ENCODE data around the gene NEAT1.

Gene NEAT1

DNA sequence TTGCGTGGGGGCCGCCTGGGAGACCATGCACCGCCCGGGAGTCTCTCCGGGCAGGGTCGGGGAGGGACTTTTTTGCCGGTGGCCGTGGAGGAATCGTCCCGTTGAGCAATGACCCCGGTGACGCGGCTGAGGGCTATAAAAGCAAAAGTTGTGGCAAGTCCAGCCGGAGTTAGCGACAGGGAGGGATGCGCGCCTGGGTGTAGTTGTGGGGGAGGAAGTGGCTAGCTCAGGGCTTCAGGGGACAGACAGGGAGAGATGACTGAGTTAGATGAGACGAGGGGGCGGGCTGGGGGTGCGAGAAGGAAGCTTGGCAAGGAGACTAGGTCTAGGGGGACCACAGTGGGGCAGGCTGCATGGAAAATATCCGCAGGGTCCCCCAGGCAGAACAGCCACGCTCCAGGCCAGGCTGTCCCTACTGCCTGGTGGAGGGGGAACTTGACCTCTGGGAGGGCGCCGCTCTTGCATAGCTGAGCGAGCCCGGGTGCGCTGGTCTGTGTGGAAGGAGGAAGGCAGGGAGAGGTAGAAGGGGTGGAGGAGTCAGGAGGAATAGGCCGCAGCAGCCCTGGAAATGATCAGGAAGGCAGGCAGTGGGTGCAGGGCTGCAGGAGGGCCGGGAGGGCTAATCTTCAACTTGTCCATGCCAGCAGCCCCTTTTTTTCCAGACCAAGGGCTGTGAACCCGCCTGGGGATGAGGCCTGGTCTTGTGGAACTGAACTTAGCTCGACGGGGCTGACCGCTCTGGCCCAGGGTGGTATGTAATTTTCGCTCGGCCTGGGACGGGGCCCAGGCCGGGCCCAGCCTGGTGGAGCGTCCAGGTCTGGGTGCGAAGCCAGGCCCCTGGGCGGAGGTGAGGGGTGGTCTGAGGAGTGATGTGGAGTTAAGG lies at the start of gene NEAT1:
TSS of gene NEAT1 (plus strand) at position 166 of the 883 bp plus-strand sequence.
- CTCF ChIA-PET, result interaction anchor here (1.0 to 6.3 kb wide), 4 partner anchors 46 to 82 kb away, joined by 3 to 53 read pairs (median 5); partner anchors contain the start of gene MALAT1
- H3K4me3 Mint-ChIP-seq, result peak within 1 kb of the TSS; percentile 87
- peak; percentile 96 for DNase-seq
- peaks cover 40% of the 10 kb centered on the region for H3K4me1 Mint-ChIP-seq
- peak within 1 kb of the TSS; percentile 97 for H3K27ac Mint-ChIP-seq
- H3K27me3 Mint-ChIP-seq, result peaks cover 27% of the 10 kb centered on the region
- H3K9me3 Mint-ChIP-seq, result no peaks in the 10 kb centered on the region
- peaks cover 59% of the 10 kb centered on the region for H3K36me3 Mint-ChIP-seq

GRCh38 chr11:65373839-65374580 lies 48.6 kb upstream of the NEAT1 start:
- Mint-ChIP-seq H3K36me3 (no peaks in the 10 kb centered on the region), H3K27me3 (peaks cover 13% of the 10 kb centered on the region), H3K9me3 (no peaks in the 10 kb centered on the region), H3K27ac (no peak overlapping the region), H3K4me3 (no peak overlapping the region), H3K4me1 (no peaks in the 10 kb centered on the region)
- CTCF ChIA-PET, result interaction anchor here (0.9 kb wide), 1 partner anchor 156 kb away, joined by 3 read pairs; no protein-coding TSS in a partner anchor
- no peak for DNase-seq

- peaks cover 11% of the 10 kb centered on the region for H3K27me3 Mint-ChIP-seq
- peaks cover under 1% of the 10 kb centered on the region for H3K4me1 Mint-ChIP-seq
- CTCF ChIA-PET, result no interaction called here
- DNase-seq, result no peak
- H3K4me3 Mint-ChIP-seq, result no peak overlapping the region
- peaks cover 1% of the 10 kb centered on the region for H3K36me3 Mint-ChIP-seq
- H3K9me3 Mint-ChIP-seq, result no peaks in the 10 kb centered on the region
- no peak overlapping the region for H3K27ac Mint-ChIP-seq
Observed at GRCh38 chr11:65375012-65375411, 47.6 kb upstream of the NEAT1 start.

GRCh38 chr11:65376138-65376713 lies 46.4 kb upstream of the NEAT1 start:
- no peak for DNase-seq
- CTCF ChIA-PET, result interaction anchor here (0.6 to 1.4 kb wide), 2 partner anchors 9 to 46 kb away, joined by 3 read pairs; no protein-coding TSS in a partner anchor
- Mint-ChIP-seq H3K4me3 (no peak overlapping the region), H3K9me3 (no peaks in the 10 kb centered on the region), H3K4me1 (peaks cover 7% of the 10 kb centered on the region), H3K36me3 (peaks cover 3% of the 10 kb centered on the region), H3K27ac (no peak overlapping the region), H3K27me3 (peaks cover 5% of the 10 kb centered on the region)

- DNase-seq, result no peak
- H3K4me1 Mint-ChIP-seq, result peaks cover 15% of the 10 kb centered on the region
- no peak overlapping the region for H3K4me3 Mint-ChIP-seq
- H3K9me3 Mint-ChIP-seq, result no peaks in the 10 kb centered on the region
- H3K36me3 Mint-ChIP-seq, result peaks cover 3% of the 10 kb centered on the region
- H3K27me3 Mint-ChIP-seq, result peaks cover 5% of the 10 kb centered on the region
- H3K27ac Mint-ChIP-seq, result no peak overlapping the region
- CTCF ChIA-PET, result interaction anchor here (5.4 kb wide), 1 partner anchor 133 kb away, joined by 25 read pairs; no protein-coding TSS in a partner anchor
Observed at GRCh38 chr11:65377036-65377435, 45.6 kb upstream of the NEAT1 start.

DNA sequence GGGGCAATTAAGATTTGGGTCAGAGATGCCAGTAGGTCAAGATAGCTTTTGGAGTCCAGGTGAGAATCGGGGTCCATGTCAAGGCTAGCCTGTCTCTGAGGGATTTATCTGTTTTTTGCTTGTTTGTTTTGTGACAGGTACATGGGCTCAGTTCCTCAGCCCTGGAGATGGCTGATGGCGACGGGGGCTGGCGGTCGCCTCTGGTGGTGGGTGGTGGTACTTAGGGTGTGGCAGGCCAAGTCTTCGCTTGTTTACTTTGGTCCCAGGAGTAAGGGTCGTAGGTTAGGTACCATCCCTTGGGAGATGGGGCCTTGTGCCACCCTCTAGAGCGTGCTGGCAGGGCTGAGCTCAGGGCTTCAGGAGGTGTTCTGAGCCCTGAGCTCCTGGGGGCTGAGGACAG lies 44.8 kb upstream of the NEAT1 start:
- Mint-ChIP-seq H3K4me3 (no peak overlapping the region), H3K27ac (no peak overlapping the region), H3K27me3 (peaks cover 3% of the 10 kb centered on the region), H3K36me3 (peaks cover 3% of the 10 kb centered on the region), H3K4me1 (peaks cover 19% of the 10 kb centered on the region), H3K9me3 (no peaks in the 10 kb centered on the region)
- CTCF ChIA-PET, result interaction anchor here (1.0 to 5.4 kb wide), 4 partner anchors 8 to 132 kb away, joined by 3 to 25 read pairs (median 4); no protein-coding TSS in a partner anchor
- no peak for DNase-seq

GRCh38 chr11:65378208-65378927 lies 44.2 kb upstream of the NEAT1 start:
- no peak overlapping the region for H3K4me3 Mint-ChIP-seq
- H3K27me3 Mint-ChIP-seq, result no peaks in the 10 kb centered on the region
- CTCF ChIA-PET, result interaction anchor here (1.0 to 5.4 kb wide), 4 partner anchors 8 to 131 kb away, joined by 3 to 25 read pairs (median 4); no protein-coding TSS in a partner anchor
- no peaks in the 10 kb centered on the region for H3K9me3 Mint-ChIP-seq
- no peak overlapping the region for H3K27ac Mint-ChIP-seq
- H3K36me3 Mint-ChIP-seq, result peaks cover 3% of the 10 kb centered on the region
- H3K4me1 Mint-ChIP-seq, result peaks cover 25% of the 10 kb centered on the region
- no peak for DNase-seq

DNA sequence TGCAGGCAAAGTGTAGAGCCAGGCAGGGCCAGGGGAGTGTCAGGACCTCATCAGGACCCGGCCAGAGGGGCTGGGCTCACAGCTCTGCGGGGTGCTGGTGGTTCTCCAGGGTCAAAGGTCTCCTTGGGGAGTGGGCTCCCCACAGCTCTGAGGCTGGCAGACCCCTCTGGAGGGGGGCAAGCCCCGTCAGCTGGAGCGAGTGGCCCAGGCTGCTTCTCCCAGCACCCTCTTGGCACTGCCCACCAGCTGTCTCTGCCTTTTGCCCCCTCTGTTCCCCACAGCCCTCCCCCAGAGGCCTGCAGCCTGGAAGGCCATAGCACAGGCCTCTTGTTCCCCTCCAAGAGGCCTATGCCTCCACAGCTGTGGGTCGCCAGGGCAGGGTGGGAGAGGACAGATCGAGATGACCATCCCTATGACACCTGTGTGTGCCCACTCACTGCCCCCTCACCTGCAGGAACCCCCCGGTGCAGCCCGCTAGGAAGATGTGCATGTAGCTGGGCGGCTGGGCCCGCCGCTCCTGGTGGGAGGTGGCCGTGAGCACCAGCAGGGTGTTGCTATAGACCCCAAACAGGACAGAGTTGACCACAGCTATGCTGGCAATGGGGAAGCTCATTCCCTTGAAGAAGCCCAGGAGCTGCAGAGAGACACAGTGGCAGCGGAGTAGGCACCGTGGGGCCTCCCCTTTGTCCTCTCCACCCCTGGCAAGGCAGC lies 43.5 kb upstream of the NEAT1 start:
- Mint-ChIP-seq H3K36me3 (peaks cover 3% of the 10 kb centered on the region), H3K27ac (no peak overlapping the region), H3K9me3 (no peaks in the 10 kb centered on the region), H3K4me3 (no peak overlapping the region), H3K27me3 (no peaks in the 10 kb centered on the region), H3K4me1 (peaks cover 32% of the 10 kb centered on the region)
- no peak for DNase-seq
- CTCF ChIA-PET, result interaction anchor here (1.0 to 5.4 kb wide), 4 partner anchors 8 to 130 kb away, joined by 3 to 25 read pairs (median 4); no protein-coding TSS in a partner anchor

DNA sequence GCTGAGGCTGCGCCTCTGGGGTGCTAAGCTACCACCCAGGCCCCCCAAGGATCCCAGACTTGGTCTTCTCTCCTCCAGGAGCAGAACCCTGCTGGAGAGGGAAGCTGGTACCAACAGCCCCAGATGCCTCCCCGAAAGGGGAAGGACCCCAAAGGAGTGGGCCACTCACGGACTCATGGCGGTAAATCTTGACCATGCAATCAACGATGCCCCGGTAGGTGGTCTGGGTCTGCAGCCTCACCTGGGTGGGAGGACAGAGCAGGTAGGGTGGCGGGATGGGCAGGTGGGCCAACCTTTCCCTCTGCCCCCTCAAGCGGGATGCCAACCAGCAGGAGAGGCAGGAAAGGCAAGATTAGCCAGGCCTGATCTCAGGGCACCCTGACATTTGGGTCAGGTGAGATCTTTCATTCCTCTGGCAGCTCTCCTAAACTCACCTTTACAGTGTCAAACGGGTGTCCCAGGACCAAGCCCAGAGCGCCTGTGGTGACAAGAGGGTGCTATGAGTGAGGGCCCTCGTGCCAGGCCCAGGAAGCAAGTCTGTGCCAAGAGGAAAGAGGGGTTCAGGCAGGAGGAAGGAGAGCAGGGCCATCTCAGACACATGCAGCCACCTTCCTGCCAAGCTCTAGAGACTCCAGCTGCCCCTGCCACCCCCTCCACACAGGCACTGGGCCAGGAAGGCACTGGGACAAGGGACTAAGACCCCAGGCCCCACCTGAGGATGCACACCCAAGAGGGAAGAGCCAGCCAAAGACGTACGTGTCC lies 42.7 kb upstream of the NEAT1 start:
- H3K9me3 Mint-ChIP-seq, result no peaks in the 10 kb centered on the region
- no peak for DNase-seq
- H3K27me3 Mint-ChIP-seq, result no peaks in the 10 kb centered on the region
- H3K4me3 Mint-ChIP-seq, result peak overlapping the region; percentile 31
- H3K27ac Mint-ChIP-seq, result peak overlapping the region; percentile 75
- peaks cover 3% of the 10 kb centered on the region for H3K36me3 Mint-ChIP-seq
- peaks cover 40% of the 10 kb centered on the region for H3K4me1 Mint-ChIP-seq
- CTCF ChIA-PET, result interaction anchor here (0.8 to 5.4 kb wide), 2 partner anchors 12 to 130 kb away, joined by 4 to 25 read pairs; no protein-coding TSS in a partner anchor

GRCh38 chr11:65380460-65381119 lies 42.0 kb upstream of the NEAT1 start:
- Mint-ChIP-seq H3K27me3 (no peaks in the 10 kb centered on the region), H3K27ac (peak overlapping the region; percentile 100), H3K9me3 (no peaks in the 10 kb centered on the region), H3K4me3 (peak overlapping the region; percentile 83), H3K36me3 (peaks cover 3% of the 10 kb centered on the region), H3K4me1 (peaks cover 47% of the 10 kb centered on the region)
- no peak for DNase-seq
- CTCF ChIA-PET, result interaction anchor here (0.6 to 5.4 kb wide), 4 partner anchors 13 to 129 kb away, joined by 3 to 25 read pairs (median 9); no protein-coding TSS in a partner anchor

- peaks cover 3% of the 10 kb centered on the region for H3K36me3 Mint-ChIP-seq
- peak overlapping the region; percentile 83 for H3K4me3 Mint-ChIP-seq
- DNase-seq, result no peak
- peaks cover 55% of the 10 kb centered on the region for H3K4me1 Mint-ChIP-seq
- H3K27me3 Mint-ChIP-seq, result no peaks in the 10 kb centered on the region
- H3K27ac Mint-ChIP-seq, result peak overlapping the region; percentile 100
- CTCF ChIA-PET, result interaction anchor here (1.0 to 5.4 kb wide), 7 partner anchors 28 to 128 kb away, joined by 3 to 25 read pairs (median 3); no protein-coding TSS in a partner anchor
- H3K9me3 Mint-ChIP-seq, result no peaks in the 10 kb centered on the region
Observed at GRCh38 chr11:65381716-65382032, 40.9 kb upstream of the NEAT1 start.

Data from activated naive CD4-positive, alpha-beta T cell treated with anti-CD3 and anti-CD28 coated beads, Interleukin-2, amount 10 ng/mL, durations not matched to agents 7 days and 5 days (primary cell).